H1 (cell line): ENCODE data around the gene EEF1AKMT1. TPM values are rescaled to one million over a fixed set of nuclear protein-coding genes. Genes with fewer than 3 reads are reported as not detected.

Experiments used
- CTCF ChIA-PET: fragments of 300-600 bp; sonication (Branson Sonifier 250); formaldehyde crosslinking; loops from one replicate; lab custom pipeline; 2021; ENCODE audit not compliant: partially characterized antibody; lab: Charles Lee
- POLR2A ChIA-PET: fragments of 300-600 bp; sonication (Branson Sonifier 250); formaldehyde crosslinking; loops from one replicate; lab custom pipeline; 2021; ENCODE audit warnings: inconsistent platforms; ENCODE audit not compliant: partially characterized antibody; lab: Charles Lee
- DNase-seq, 2 experiments: peaks; one replicate each; pipeline versions ENCODE4 v3.0.0 to v3.0.0-alpha.2; 2010 to 2022; ENCODE audit warnings: low spot score in 2 of 2, low read depth in 1 of 2, mixed read lengths in 1 of 2
- FAIRE-seq: peaks from 2 replicates; lab custom pipeline; 2011; peaks lifted over from hg19 to GRCh38; lab: Jason Lieb, UNC
- H2AFZ ChIP-seq: 2 replicates; pipeline ENCODE4 v1.8.1; 2012; ENCODE audit warnings: low read length, inconsistent platforms
- H2AK5ac ChIP-seq: 2 replicates; pipeline ENCODE4 v1.6.1; 2013; ENCODE audit warnings: low read depth, low read length
- H2BK120ac ChIP-seq: replicated peaks from 2 replicates; pipeline ENCODE3; 2013; ENCODE audit warnings: low read depth, low read length, inconsistent platforms
- H2BK12ac ChIP-seq: 2 replicates; pipeline ENCODE4 v1.6.1; 2013; ENCODE audit warnings: low read depth, low read length
- H2BK15ac ChIP-seq: 2 replicates; pipeline ENCODE4 v1.6.1; 2013; ENCODE audit warnings: low read length
- H2BK20ac ChIP-seq: 2 replicates; pipeline ENCODE4 v1.6.1; 2013; ENCODE audit warnings: low read length
- H2BK5ac ChIP-seq: 2 replicates; pipeline ENCODE4 v1.6.1; 2013; ENCODE audit warnings: low read depth, low read length
- H3K14ac ChIP-seq: 2 replicates; pipeline ENCODE4 v1.6.1; 2013; ENCODE audit warnings: inconsistent platforms; ENCODE audit not compliant: insufficient read length
- H3K18ac ChIP-seq: 2 replicates; pipeline ENCODE4 v1.6.1; 2013; ENCODE audit warnings: low read length; ENCODE audit errors: extremely low read depth
- H3K23ac ChIP-seq: 2 replicates; pipeline ENCODE4 v1.6.1; 2013; ENCODE audit warnings: inconsistent platforms; ENCODE audit not compliant: insufficient read length
- H3K23me2 ChIP-seq: 2 replicates; pipeline ENCODE4 v1.6.1; 2013; ENCODE audit warnings: low read depth, low read length
- H3K27ac ChIP-seq: 2 replicates; pipeline ENCODE4 v1.6.1; 2011; ENCODE audit warnings: low read depth, low read length, inconsistent platforms
- H3K27me3 ChIP-seq, 4 experiments: replicated peaks in 1 of 4; 1 replicate in 1 of 4; 2 replicates in 3 of 4; pipeline versions ENCODE4 v1.6.1 to v1.8.1; 2011 to 2013; ENCODE audit warnings: low read length in 3 of 4, mild to moderate bottlenecking in 3 of 4, inconsistent platforms in 2 of 4, mixed read lengths in 2 of 4, moderate library complexity in 1 of 4; ENCODE audit not compliant: control insufficient read depth in 3 of 4, insufficient read depth in 3 of 4; ENCODE audit errors: extremely low read depth in 1 of 4
- H3K36me3 ChIP-seq, 4 experiments: 2 replicates each; pipeline versions ENCODE4 v1.6.1 to v1.8.1; 2011 to 2013; ENCODE audit warnings: mild to moderate bottlenecking in 4 of 4, low read length in 3 of 4, moderate library complexity in 2 of 4, control low read depth in 1 of 4, inconsistent platforms in 1 of 4; ENCODE audit not compliant: insufficient read depth in 4 of 4, control insufficient read depth in 2 of 4
- H3K4ac ChIP-seq: replicated peaks from 2 replicates; pipeline ENCODE3; 2013; ENCODE audit warnings: low read length, low read depth, mixed read lengths, inconsistent platforms; ENCODE audit not compliant: insufficient read length
- H3K4me1 ChIP-seq, 4 experiments: replicated peaks in 1 of 4; 1 replicate in 1 of 4; 2 replicates in 3 of 4; pipeline versions ENCODE4 v1.6.1 to v1.8.1; 2011 to 2013; ENCODE audit warnings: low read length in 3 of 4, inconsistent platforms in 2 of 4, mixed read lengths in 1 of 4; ENCODE audit not compliant: insufficient read depth in 4 of 4, control insufficient read depth in 3 of 4
- H3K4me2 ChIP-seq, 2 experiments: 2 replicates each; pipeline versions ENCODE4 v1.6.1 to v1.8.1; 2011 to 2013; ENCODE audit warnings: low read depth in 2 of 2, low read length in 2 of 2, control low read depth in 1 of 2, inconsistent platforms in 1 of 2, mild to moderate bottlenecking in 1 of 2; ENCODE audit not compliant: insufficient read depth in 1 of 2
- H3K4me3 ChIP-seq, 4 experiments: fragments of 200-600, 300-600 bp in 1 of 4; sonication (generic), shearing (Covaris generic), sonication (Bioruptor Twin) in 1 of 4; 2 replicates each; pipeline versions ENCODE4 v1.5.1 to v1.8.1; 2011 to 2016; ENCODE audit warnings: low read length in 4 of 4, low read depth in 3 of 4, control low read depth in 2 of 4, inconsistent platforms in 2 of 4, mild to moderate bottlenecking in 2 of 4, mixed read lengths in 1 of 4, moderate library complexity in 1 of 4; ENCODE audit not compliant: insufficient read depth in 2 of 4; ENCODE audit errors: extremely low read depth in 1 of 4
- H3K56ac ChIP-seq: replicated peaks from 2 replicates; pipeline ENCODE3; 2013; ENCODE audit warnings: low read depth, mild to moderate bottlenecking, mixed read lengths, low read length, inconsistent platforms; ENCODE audit not compliant: insufficient read length
- H3K79me1 ChIP-seq: 2 replicates; pipeline ENCODE4 v1.6.1; 2013; ENCODE audit warnings: low read depth, low read length, control low read depth
- H3K79me2 ChIP-seq, 2 experiments: 2 replicates each; pipeline versions ENCODE4 v1.6.1 to v1.8.1; 2012 to 2013; ENCODE audit warnings: low read length in 2 of 2, mild to moderate bottlenecking in 2 of 2, inconsistent platforms in 1 of 2; ENCODE audit not compliant: insufficient read depth in 2 of 2, control insufficient read depth in 1 of 2
- H3K9ac ChIP-seq, 4 experiments: replicated peaks in 1 of 4; 1 replicate in 1 of 4; 2 replicates in 3 of 4; pipeline versions ENCODE4 v1.6.1 to v1.8.1; 2011 to 2013; ENCODE audit warnings: low read depth in 3 of 4, low read length in 3 of 4, control low read depth in 2 of 4, mild to moderate bottlenecking in 2 of 4, moderate library complexity in 2 of 4, inconsistent platforms in 1 of 4; ENCODE audit errors: extremely low read depth in 1 of 4
- H3K9me3 ChIP-seq, 2 experiments: 2 replicates each; pipeline versions ENCODE4 v1.6.1 to v1.8.1; 2012 to 2013; ENCODE audit warnings: mild to moderate bottlenecking in 2 of 2, moderate library complexity in 2 of 2, control low read depth in 1 of 2, inconsistent platforms in 1 of 2, low read depth in 1 of 2, low read length in 1 of 2, mixed read lengths in 1 of 2; ENCODE audit not compliant: insufficient read depth in 2 of 2
- H4K20me1 ChIP-seq, 2 experiments: replicated peaks in 1 of 2; 2 replicates each; pipeline versions ENCODE3 to v1.8.1; 2011 to 2013; ENCODE audit warnings: inconsistent platforms in 2 of 2, low read length in 2 of 2, mild to moderate bottlenecking in 1 of 2; ENCODE audit not compliant: insufficient read depth in 2 of 2, control insufficient read depth in 1 of 2
- H4K5ac ChIP-seq: 2 replicates; pipeline ENCODE4 v1.6.1; 2013; ENCODE audit warnings: low read length, low read depth, mixed read lengths, inconsistent platforms; ENCODE audit not compliant: insufficient read length
- H4K8ac ChIP-seq: 2 replicates; pipeline ENCODE4 v1.8.0; 2013; ENCODE audit warnings: mild to moderate bottlenecking, moderate library complexity, low read length, inconsistent platforms; ENCODE audit not compliant: insufficient read depth; ENCODE audit errors: extremely low read depth
- H4K91ac ChIP-seq: replicated peaks from 2 replicates; pipeline ENCODE3; 2013; ENCODE audit warnings: low read length, mixed read lengths, inconsistent platforms; ENCODE audit not compliant: insufficient read length
- CREB1 ChIP-seq: IDR thresholded peaks from 2 replicates; pipeline ENCODE4 v1.6.1; 2012; ENCODE audit warnings: inconsistent platforms
- HDAC2 ChIP-seq, 2 experiments: fragments of 300-600 bp in 1 of 2; sonication (generic) in 1 of 2; IDR thresholded peaks; 2 replicates each; pipeline ENCODE4 v1.6.1; 2011 to 2012; ENCODE audit warnings: low read depth in 2 of 2, low read length in 2 of 2, mild to moderate bottlenecking in 2 of 2, moderate library complexity in 2 of 2, borderline replicate concordance in 1 of 2, inconsistent platforms in 1 of 2
- HDAC6 ChIP-seq: IDR thresholded peaks from one replicate; pipeline ENCODE4 v1.7.1; 2012; ENCODE audit warnings: low read depth, mild to moderate bottlenecking, inconsistent platforms, low read length, moderate library complexity
- JUND ChIP-seq: IDR thresholded peaks from 2 replicates; pipeline ENCODE4 v1.6.1; 2011; ENCODE audit warnings: mild to moderate bottlenecking, improper control_type of control experiment, low read length
- WGBS, 2 experiments: shearing (Covaris generic) in 1 of 2; methylation state at CpG; one replicate each; pipeline versions ENCODE4 v1.1.6 to v1.1.7; 2013 to 2015; ENCODE audit warnings: low lambda C conversion rate in 2 of 2, mixed read lengths in 2 of 2, inconsistent platforms in 1 of 2, low coverage in 1 of 2, missing lambda C conversion rate in 1 of 2; ENCODE audit not compliant: insufficient replicate concordance in 2 of 2, insufficient coverage in 1 of 2, insufficient read length in 1 of 2; ENCODE audit errors: extremely low coverage in 1 of 2, missing lambda C conversion rate in 1 of 2; 5-methylcytosine and 5-hydroxymethylcytosine counted together
- polyA plus RNA-seq, 7 experiments: library from polyadenylated mRNA; depleted of rRNA in 3 of 7; stranded (reverse) in 5 of 7; unstranded in 2 of 7; fragments of >200 nt in 5 of 7; fragments of 200-250 nt in 2 of 7; gene quantifications; 1 replicate in 5 of 7; 2 replicates in 1 of 7; 4 replicates in 1 of 7; pipeline versions ENCODE4 v1.2.1 to v1.2.3, GENCODE V29; 2011 to 2013; ENCODE audit warnings: missing spikeins in 2 of 7, mixed read lengths in 2 of 7
- total RNA-seq: library from RNA; stranded (reverse); fragmentation: NEBNext Ultra II Directional; extraction: Animal tissue kit (Norgen Biotek cat#: 25700); gene quantifications from 2 replicates; pipeline ENCODE4 v1.2.1, GENCODE V29; 2021

The EEF1AKMT1 gene
- total and polyA plus RNA-seq, 2 of the 8 experiments (the other 6 are each of a cell fraction or from before 2014, with no cell fraction given), result 3.1 to 4.1 TPM

- H4K91ac ChIP-seq, result no peak overlapping the region
- no peaks in the 10 kb centered on the region for H3K36me3 ChIP-seq
- no peaks in the 10 kb centered on the region; a peak in 1 of 7 replicates for H3K27me3 ChIP-seq
- H2BK120ac ChIP-seq, result no peak overlapping the region
- no peak overlapping the region for H3K23ac ChIP-seq
- no peak overlapping the region for H3K4ac ChIP-seq
- no peak overlapping the region for H3K56ac ChIP-seq
- 97% methylated on average over 8 of the region's 8 CpGs; no CpG with 5 or more reads in 1 of the 2 experiments for WGBS, 2 experiments
- no peak overlapping the region for H3K4me3 ChIP-seq
- H3K4me1 ChIP-seq, result peaks cover 4 to 11% (median 8%) of the 10 kb centered on the region in 4 experiments; a peak in 6 of 7 replicates
- no peak overlapping the region for H3K27ac ChIP-seq
- no peak overlapping the region for H3K14ac ChIP-seq
- H3K79me2 ChIP-seq, result no peaks in the 10 kb centered on the region
- no peak overlapping the region for H3K9ac ChIP-seq
- H4K5ac ChIP-seq, result no peak overlapping the region
- H2BK5ac ChIP-seq, result no peak overlapping the region
- no peak overlapping the region for H2AK5ac ChIP-seq
- H2AFZ ChIP-seq, result no peak overlapping the region
- H2BK12ac ChIP-seq, result no peak overlapping the region
- no peak overlapping the region for H2BK20ac ChIP-seq
- H3K79me1 ChIP-seq, result no peaks in the 10 kb centered on the region
- no peaks in the 10 kb centered on the region for H3K9me3 ChIP-seq
- H3K23me2 ChIP-seq, result peaks cover 2% of the 10 kb centered on the region; the same call in 1 of the 2 replicates
- no peak overlapping the region for H3K4me2 ChIP-seq
- H3K18ac ChIP-seq, result no peak overlapping the region
- H4K20me1 ChIP-seq, result no peaks in the 10 kb centered on the region
- POLR2A ChIA-PET, result interaction anchor here (1.0 kb wide), 1 partner anchor 25 kb away, joined by 3 read pairs; no protein-coding TSS in a partner anchor
- DNase-seq, result no peak
- no peak overlapping the region for H4K8ac ChIP-seq
- CTCF ChIA-PET, result interaction anchor here (3.7 kb wide), 1 partner anchor 119 kb away, joined by 11 read pairs; no protein-coding TSS in a partner anchor
- H2BK15ac ChIP-seq, result no peak overlapping the region
- FAIRE-seq, result no peak
- TF ChIP-seq HDAC6, result no peak
- TF ChIP-seq JUND, result no peak
- no peak for TF ChIP-seq CREB1
- no peak for TF ChIP-seq HDAC2 (IDR thresholded peaks at IDR 0.05; ENCODE audit: borderline replicate concordance in 1 of 2, low read depth in 2 of 2, low read length in 2 of 2)
Measured at GRCh38 chr13:20709369-20709768, 64.4 kb downstream of the EEF1AKMT1 start.
